ENCODE results near the gene TULP4.

TULP4 gene

GRCh38 chr6:158312165-158312564, at the start of gene TULP4:
TSS of gene TULP4 (plus strand) at chr6:158312465. CDS start at chr6:158314017, 1,552 bp downstream.
- DNase-seq (ENCODE audit: low read depth), result no peak

- DNase-seq (ENCODE audit: low read depth), result no peak
These were observed 49.5 kb upstream of the TULP4 start for GRCh38 chr6:158262755-158263154.

- no peak for DNase-seq (ENCODE audit: low read depth)
These were observed 48.1 kb upstream of the TULP4 start for GRCh38 chr6:158264180-158264579.

- DNase-seq (ENCODE audit: low read depth), result no peak
These were observed 46.1 kb upstream of the TULP4 start for GRCh38 chr6:158266131-158266530.

- no peak for DNase-seq (ENCODE audit: low read depth)
These were observed 43.7 kb upstream of the TULP4 start for GRCh38 chr6:158268361-158269147.

- DNase-seq (ENCODE audit: low read depth), result no peak
These were observed 42.6 kb upstream of the TULP4 start for GRCh38 chr6:158269657-158270056.

- DNase-seq (ENCODE audit: low read depth), result no peak
These were observed 41.7 kb upstream of the TULP4 start for GRCh38 chr6:158270389-158271127.

GRCh38 chr6:158272324-158272723, 39.9 kb upstream of the TULP4 start:
- DNase-seq (ENCODE audit: low read depth), result no peak

- DNase-seq (ENCODE audit: low read depth), result no peak
These were observed 34.3 kb upstream of the TULP4 start for GRCh38 chr6:158278004-158278403.

- no peak for DNase-seq (ENCODE audit: low read depth)
These were observed 32.6 kb upstream of the TULP4 start for GRCh38 chr6:158279615-158280014.

- peak; percentile 74 for DNase-seq (ENCODE audit: low read depth)
These were observed 28.8 kb upstream of the TULP4 start for GRCh38 chr6:158283304-158283980.

- DNase-seq (ENCODE audit: low read depth), result peak; percentile 93
These were observed 28.0 kb upstream of the TULP4 start for GRCh38 chr6:158284007-158284875.

GRCh38 chr6:158284876-158285655, 27.2 kb upstream of the TULP4 start:
- DNase-seq (ENCODE audit: low read depth), result peak; percentile 31

GRCh38 chr6:158285656-158286021, 26.6 kb upstream of the TULP4 start:
- peak; percentile 13 for DNase-seq (ENCODE audit: low read depth)

- peak; percentile 89 for DNase-seq (ENCODE audit: low read depth)
These were observed 25.9 kb upstream of the TULP4 start for GRCh38 chr6:158286413-158286812.

- DNase-seq (ENCODE audit: low read depth), result peak; percentile 32
These were observed 25.2 kb upstream of the TULP4 start for GRCh38 chr6:158287047-158287446.

GRCh38 chr6:158290040-158290439, 22.2 kb upstream of the TULP4 start:
- no peak for DNase-seq (ENCODE audit: low read depth)

- DNase-seq (ENCODE audit: low read depth), result no peak
These were observed 21.6 kb upstream of the TULP4 start for GRCh38 chr6:158290659-158291058.

- no peak for DNase-seq (ENCODE audit: low read depth)
These were observed 20.2 kb upstream of the TULP4 start for GRCh38 chr6:158292016-158292415.

GRCh38 chr6:158293122-158293521, 19.1 kb upstream of the TULP4 start:
- no peak for DNase-seq (ENCODE audit: low read depth)

Data from EH (cell line).